Activated CD8-positive, alpha-beta memory T cell treated with anti-CD3 and anti-CD28 coated beads, Interleukin-2, amount 50 U/mL, for 24 hours (primary cell): ENCODE results near the gene ZMIZ1.

Experiments
- DNase-seq: peaks from one replicate; pipeline ENCODE4 v3.0.0-alpha.2; 2020; ENCODE audit errors: extremely low read depth

The ZMIZ1 gene

GRCh38 chr10:79099898-79100448 lies 31.2 kb downstream of the ZMIZ1 start:
- DNase-seq = no peak

DNA sequence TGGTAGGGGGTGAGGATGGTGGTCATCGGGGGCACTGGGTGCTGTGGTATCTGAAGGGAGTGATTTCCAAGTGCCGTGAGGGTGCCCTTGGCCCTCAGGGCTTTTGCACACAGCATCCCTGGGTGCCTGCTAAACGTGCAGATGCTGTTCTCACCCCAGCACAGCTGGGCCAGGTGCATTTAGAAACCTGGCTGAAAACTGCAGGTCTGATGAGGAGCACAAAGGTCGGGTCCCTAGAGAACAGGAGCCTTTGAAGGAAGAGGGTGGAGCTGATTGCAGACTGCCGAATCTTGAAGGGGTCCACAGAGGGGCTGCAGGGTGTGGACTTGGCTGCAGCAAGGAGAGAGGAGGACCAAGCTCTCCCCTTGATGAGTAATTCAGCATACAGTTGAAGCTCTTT lies 32.0 kb downstream of the ZMIZ1 start:
- DNase-seq = no peak

GRCh38 chr10:79101560-79102497 lies 33.1 kb downstream of the ZMIZ1 start:
- no peak for DNase-seq

GRCh38 chr10:79102498-79102874 lies 33.7 kb downstream of the ZMIZ1 start:
- DNase-seq = no peak

DNA sequence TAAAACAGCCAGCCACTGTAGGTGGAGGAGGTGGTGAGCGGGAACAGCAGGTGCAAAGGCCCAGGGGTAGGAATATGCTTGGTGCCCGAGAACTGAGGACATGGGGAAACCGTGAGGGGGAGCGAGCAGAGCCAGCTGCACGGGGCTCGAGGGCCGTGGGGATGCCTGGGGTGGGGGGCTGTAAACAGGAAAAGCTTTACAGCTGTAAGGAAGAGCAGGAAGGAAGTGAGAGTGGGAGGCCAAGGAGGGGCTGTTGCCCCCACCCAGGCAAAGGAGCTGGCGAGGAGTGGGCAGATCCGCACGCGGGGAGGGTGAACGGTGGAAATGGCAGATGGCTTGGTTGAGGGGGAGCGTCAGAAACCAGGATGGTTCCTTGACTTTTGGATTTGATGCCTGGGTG lies 34.4 kb downstream of the ZMIZ1 start:
- no peak for DNase-seq

- DNase-seq = no peak
Observed at GRCh38 chr10:79103585-79103984, 34.8 kb downstream of the ZMIZ1 start.

GRCh38 chr10:79105150-79105739 lies 36.5 kb downstream of the ZMIZ1 start:
- no peak for DNase-seq

- DNase-seq = no peak
Observed at GRCh38 chr10:79105818-79106217, 37.1 kb downstream of the ZMIZ1 start.

DNA sequence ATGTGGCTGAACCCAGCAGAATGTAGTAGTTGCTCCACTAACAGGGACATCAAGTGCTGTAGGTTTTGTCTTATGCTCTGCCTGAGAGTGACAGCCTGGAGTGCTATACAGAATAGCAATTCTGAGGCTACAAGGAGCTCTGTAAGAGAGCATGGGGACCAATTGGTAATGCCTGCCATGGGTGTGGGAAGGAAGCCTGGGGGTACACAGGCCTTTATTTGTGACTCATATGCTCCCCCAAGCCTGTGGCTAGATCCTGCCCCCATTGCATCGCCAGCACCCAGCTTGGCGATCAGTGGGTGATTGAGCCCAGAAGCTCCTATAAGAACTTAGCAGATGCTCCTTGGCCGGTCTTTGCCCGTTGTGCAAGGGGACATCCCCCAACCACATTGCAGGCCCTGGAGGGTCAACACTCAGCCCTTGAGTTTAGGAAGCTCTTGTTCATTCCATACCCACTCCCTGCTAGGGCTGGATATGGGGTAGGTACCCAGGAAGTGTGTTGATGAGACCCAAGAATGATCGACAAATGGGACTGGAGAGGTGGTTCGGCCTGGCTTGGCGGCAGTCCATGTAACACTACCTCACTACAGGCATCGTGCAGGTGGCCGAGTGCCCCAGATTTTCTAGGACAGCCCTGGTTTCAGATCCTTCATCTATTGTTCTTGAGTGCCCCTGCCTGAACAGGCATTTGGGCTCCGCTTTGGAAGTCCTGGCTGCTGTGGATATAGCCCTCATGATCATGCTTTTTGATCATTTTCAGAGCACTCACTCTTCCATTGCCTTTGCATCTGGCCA lies 37.7 kb downstream of the ZMIZ1 start:
- DNase-seq = no peak

DNA sequence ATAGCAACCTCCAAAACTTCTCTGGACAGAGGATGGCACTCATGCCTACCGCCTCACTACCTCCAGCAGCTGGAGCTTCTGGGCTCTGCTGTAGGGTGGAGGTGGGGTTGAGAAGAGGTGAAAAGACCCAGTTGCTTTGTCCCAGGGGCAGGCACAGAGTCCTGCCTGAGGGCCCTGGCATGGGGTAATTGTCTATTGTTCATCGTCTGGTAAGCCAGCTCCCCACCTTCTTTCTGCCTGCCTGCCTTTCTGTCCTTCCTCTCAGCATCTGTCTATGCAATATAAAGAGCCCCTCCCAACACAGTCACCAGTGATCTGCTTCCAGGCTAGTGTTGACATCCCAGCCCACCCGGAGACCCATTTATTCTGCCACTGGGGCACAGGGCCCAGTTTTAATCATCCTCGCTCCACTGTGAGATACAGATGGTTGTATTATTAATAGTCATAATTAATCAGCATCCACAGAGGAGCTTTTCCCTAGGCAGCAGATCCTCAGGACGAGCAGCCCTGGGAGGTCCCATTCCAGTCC lies 39.0 kb downstream of the ZMIZ1 start:
- no peak for DNase-seq

DNA sequence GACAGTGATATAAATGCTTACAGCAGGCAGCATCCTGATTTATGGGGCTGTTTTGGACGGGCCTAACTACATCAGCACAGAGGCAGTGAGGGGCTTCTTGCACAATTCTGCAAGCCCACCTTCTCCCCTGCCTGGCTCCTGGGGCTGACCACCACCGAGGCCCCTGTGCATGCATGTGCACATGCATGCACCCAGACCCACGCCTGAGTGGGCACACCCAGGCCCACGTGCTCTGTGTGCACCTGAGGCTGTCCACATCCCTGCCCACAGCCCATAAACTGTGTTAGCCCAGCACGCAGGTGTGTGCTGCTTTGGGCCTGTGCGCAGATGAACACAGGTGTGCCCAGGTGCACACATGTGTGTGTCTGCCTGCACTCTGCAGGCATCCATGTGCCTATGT lies 40.0 kb downstream of the ZMIZ1 start:
- DNase-seq = no peak

DNA sequence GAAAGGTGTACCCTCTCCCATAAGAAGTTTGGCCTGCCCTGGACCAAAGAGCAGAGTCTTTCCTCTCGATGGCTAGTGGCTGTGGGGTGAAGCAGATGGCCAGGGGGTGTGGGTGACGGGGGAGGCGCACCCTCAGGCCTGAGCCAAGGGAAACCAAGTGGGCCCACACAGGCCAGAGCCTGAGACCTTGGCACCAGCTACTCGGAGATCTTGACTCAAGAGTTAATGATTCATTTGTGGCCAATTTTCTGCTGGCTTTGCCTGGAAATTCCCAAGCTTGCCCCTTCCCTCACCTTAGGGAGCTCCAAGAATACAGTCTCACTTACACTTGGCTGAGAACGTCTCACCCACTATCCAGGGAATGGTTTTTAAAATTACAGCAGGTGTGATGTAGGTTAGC lies 42.7 kb downstream of the ZMIZ1 start:
- DNase-seq = no peak

GRCh38 chr10:79111846-79112614 lies 43.3 kb downstream of the ZMIZ1 start:
- DNase-seq = no peak

GRCh38 chr10:79112881-79113431 lies 44.2 kb downstream of the ZMIZ1 start:
- no peak for DNase-seq

DNA sequence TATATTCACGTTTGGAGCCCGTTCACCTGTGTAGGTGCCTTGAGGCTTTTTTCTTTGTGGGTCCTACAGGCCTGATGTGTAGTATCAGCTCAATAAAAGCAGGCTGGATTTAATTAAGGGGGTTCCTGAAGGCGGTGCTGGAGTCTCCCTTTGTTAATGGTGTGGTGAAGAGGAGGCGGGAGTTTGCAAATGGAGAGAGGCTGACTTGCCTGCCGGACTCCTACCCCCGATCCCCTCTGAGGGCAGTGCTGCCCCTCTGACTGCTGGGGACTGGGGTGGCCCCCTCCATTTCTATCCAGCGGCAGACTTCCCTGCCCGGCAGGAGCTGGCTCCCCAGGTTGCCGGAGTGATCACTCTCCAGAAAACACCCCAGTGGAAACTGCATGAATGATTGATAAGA lies 45.1 kb downstream of the ZMIZ1 start:
- no peak for DNase-seq

DNA sequence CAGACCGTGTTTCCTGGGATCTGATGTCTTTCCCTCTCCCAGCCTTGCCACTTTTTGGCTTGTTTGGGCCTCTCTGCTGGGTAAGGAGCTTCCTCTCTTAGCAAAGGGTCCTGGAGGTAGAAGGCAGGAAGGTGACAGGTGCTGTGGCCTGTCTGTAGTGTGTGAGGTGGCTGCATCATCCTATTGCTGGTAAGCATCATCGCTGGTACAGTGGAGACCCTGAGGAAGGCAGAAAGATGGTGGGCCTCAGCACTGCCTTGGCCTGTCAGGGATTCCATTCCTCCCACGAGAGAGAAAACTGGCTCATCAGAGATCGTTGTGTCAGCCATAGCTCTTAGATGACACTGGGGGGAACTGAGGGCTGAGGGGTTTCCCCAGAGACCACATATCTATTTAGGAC lies 46.5 kb downstream of the ZMIZ1 start:
- DNase-seq = no peak

GRCh38 chr10:79116368-79116767 lies 47.6 kb downstream of the ZMIZ1 start:
- DNase-seq = no peak

- DNase-seq = no peak
Observed at GRCh38 chr10:79116801-79117723, 48.3 kb downstream of the ZMIZ1 start.

- no peak for DNase-seq
Observed at GRCh38 chr10:79118286-79119202, 49.8 kb downstream of the ZMIZ1 start.
